ENCODE results near the gene MIEF1.
A peak's percentile ranks its signal among the peaks of the same experiment; 100 is the strongest.

The MIEF1 gene

GRCh38 chr22:39511226-39511625 is 9.1 kb downstream of the MIEF1 start:
- H3K4me3 ChIP-seq (ENCODE audit: low read depth, low read length) = no peak overlapping the region
- no peak for TF ChIP-seq CTCF (IDR thresholded peaks at IDR 0.05; ENCODE audit: low read depth, low read length)
- no peak for DNase-seq (ENCODE audit: low read depth, low spot score)
- in situ Hi-C loops (cut with HindIII; ENCODE audit: low sequenced_read_pairs) = no loop called here

GRCh38 chr22:39512026-39512425 is 9.9 kb downstream of the MIEF1 start:
- in situ Hi-C loops (cut with HindIII; ENCODE audit: low sequenced_read_pairs) = no loop called here
- no peak for TF ChIP-seq CTCF (IDR thresholded peaks at IDR 0.05; ENCODE audit: low read depth, low read length)
- no peak overlapping the region for H3K4me3 ChIP-seq (ENCODE audit: low read depth, low read length)
- DNase-seq (ENCODE audit: low read depth, low spot score) = no peak

GRCh38 chr22:39513791-39514190 is 11.7 kb downstream of the MIEF1 start:
- in situ Hi-C loops (cut with HindIII; ENCODE audit: low sequenced_read_pairs) = no loop called here
- H3K4me3 ChIP-seq (ENCODE audit: low read depth, low read length) = no peak overlapping the region
- TF ChIP-seq CTCF (IDR thresholded peaks at IDR 0.05; ENCODE audit: low read depth, low read length) = no peak
- no peak for DNase-seq (ENCODE audit: low read depth, low spot score)

- in situ Hi-C loops (cut with HindIII; ENCODE audit: low sequenced_read_pairs) = no loop called here
- TF ChIP-seq CTCF (IDR thresholded peaks at IDR 0.05; ENCODE audit: low read depth, low read length) = peak; percentile 85
- no peak overlapping the region for H3K4me3 ChIP-seq (ENCODE audit: low read depth, low read length)
- DNase-seq (ENCODE audit: low read depth, low spot score) = peak; percentile 32
Observed at GRCh38 chr22:39514373-39514973, 12.4 kb downstream of the MIEF1 start.

- in situ Hi-C loops (cut with HindIII; ENCODE audit: low sequenced_read_pairs) = no loop called here
- DNase-seq (ENCODE audit: low read depth, low spot score) = no peak
- H3K4me3 ChIP-seq (ENCODE audit: low read depth, low read length) = no peak overlapping the region
- TF ChIP-seq CTCF (IDR thresholded peaks at IDR 0.05; ENCODE audit: low read depth, low read length) = no peak
Observed at GRCh38 chr22:39515266-39516050, 13.4 kb downstream of the MIEF1 start.

GRCh38 chr22:39517470-39517869 is 15.4 kb downstream of the MIEF1 start:
- in situ Hi-C loops (cut with HindIII; ENCODE audit: low sequenced_read_pairs) = no loop called here
- no peak for DNase-seq (ENCODE audit: low read depth, low spot score)
- H3K4me3 ChIP-seq (ENCODE audit: low read depth, low read length) = no peak overlapping the region
- no peak for TF ChIP-seq CTCF (IDR thresholded peaks at IDR 0.05; ENCODE audit: low read depth, low read length)

All from astrocyte of the spinal cord (primary cell).